Measurements from ENCODE around the gene INA. TPM values are rescaled to one million over a fixed set of nuclear protein-coding genes. Genes with fewer than 3 reads are reported as not detected.
A peak's percentile ranks its signal among the peaks of the same experiment; 100 is the strongest.

INA gene
- not detected for total RNA-seq
- long read RNA-seq: 0 reads

- no peaks in the 10 kb centered on the region for H3K9me3 ChIP-seq (replicated peaks)
- TF ChIP-seq CTCF (IDR thresholded peaks at IDR 0.05; ENCODE audit: borderline replicate concordance): no peak
- H3K4me3 ChIP-seq: peak within 1 kb of the TSS; percentile 54
- H3K36me3 ChIP-seq: no peaks in the 10 kb centered on the region
- DNase-seq: no peak
- peaks cover 16% of the 10 kb centered on the region for H3K4me1 ChIP-seq
- intact Hi-C loops (cut with micrococcal nuclease): no loop called here
- H3K27ac ChIP-seq (replicated peaks): no peak within 1 kb of the TSS
- H3K27me3 ChIP-seq (ENCODE audit: low read depth): peaks cover 95% of the 10 kb centered on the region
These were observed at the start of gene INA for GRCh38 chr10:103276896-103277712. INA (plus strand) TSS chr10:103277138; CDS start chr10:103277212, 74 bp downstream.

GRCh38 chr10:103227416-103227815, 49.5 kb upstream of the INA start:
- DNase-seq: no peak
- intact Hi-C loops (cut with micrococcal nuclease): no loop called here
- TF ChIP-seq CTCF (IDR thresholded peaks at IDR 0.05; ENCODE audit: borderline replicate concordance): no peak
- H3K27me3 ChIP-seq (ENCODE audit: low read depth): no peaks in the 10 kb centered on the region
- no peak overlapping the region for H3K4me3 ChIP-seq
- peak overlapping the region; percentile 74 for H3K27ac ChIP-seq (replicated peaks)
- H3K9me3 ChIP-seq (replicated peaks): peaks cover 29% of the 10 kb centered on the region
- H3K4me1 ChIP-seq: peaks cover 45% of the 10 kb centered on the region
- peaks cover 8% of the 10 kb centered on the region for H3K36me3 ChIP-seq

- H3K36me3 ChIP-seq: no peaks in the 10 kb centered on the region
- intact Hi-C loops (cut with micrococcal nuclease): no loop called here
- peak overlapping the region; percentile 29 for H3K4me3 ChIP-seq
- H3K9me3 ChIP-seq (replicated peaks): no peaks in the 10 kb centered on the region
- H3K4me1 ChIP-seq: peaks cover 48% of the 10 kb centered on the region
- no peak for TF ChIP-seq CTCF (IDR thresholded peaks at IDR 0.05; ENCODE audit: borderline replicate concordance)
- peak overlapping the region; percentile 89 for H3K27ac ChIP-seq (replicated peaks)
- H3K27me3 ChIP-seq (ENCODE audit: low read depth): no peaks in the 10 kb centered on the region
- DNase-seq: no peak
These were observed 45.8 kb upstream of the INA start for GRCh38 chr10:103231047-103231551.

GRCh38 chr10:103232131-103232673, 44.7 kb upstream of the INA start:
- H3K36me3 ChIP-seq: no peaks in the 10 kb centered on the region
- peaks cover 48% of the 10 kb centered on the region for H3K4me1 ChIP-seq
- intact Hi-C loops (cut with micrococcal nuclease): no loop called here
- no peak for TF ChIP-seq CTCF (IDR thresholded peaks at IDR 0.05; ENCODE audit: borderline replicate concordance)
- H3K4me3 ChIP-seq: no peak overlapping the region
- H3K27me3 ChIP-seq (ENCODE audit: low read depth): no peaks in the 10 kb centered on the region
- no peaks in the 10 kb centered on the region for H3K9me3 ChIP-seq (replicated peaks)
- no peak for DNase-seq
- H3K27ac ChIP-seq (replicated peaks): peak overlapping the region; percentile 89

GRCh38 chr10:103232772-103233488, 44.0 kb upstream of the INA start:
- Histone ChIP-seq H3K4me3 (no peak overlapping the region), H3K27ac (replicated peaks) (peak overlapping the region; percentile 89), H3K4me1 (peaks cover 43% of the 10 kb centered on the region), H3K36me3 (no peaks in the 10 kb centered on the region), H3K27me3 (ENCODE audit: low read depth) (no peaks in the 10 kb centered on the region), H3K9me3 (replicated peaks) (no peaks in the 10 kb centered on the region)
- intact Hi-C loops (cut with micrococcal nuclease): no loop called here
- DNase-seq: no peak
- TF ChIP-seq CTCF (IDR thresholded peaks at IDR 0.05; ENCODE audit: borderline replicate concordance): no peak

Data from left ventricle myocardium inferior (tissue), 1 donor.